COLO829 (cell line): ENCODE measurements around the gene TLE2.
"Not testable (repeated sequence)": the region's sequence is repeated elsewhere in the genome, so short reads cannot be mapped to it uniquely, and the experiment has no call there.

Experiments
- DNase-seq: peaks from one replicate; pipeline ENCODE4 v3.0.0; 2012; ENCODE audit warnings: low spot score

TLE2 gene

GRCh38 chr19:3055741-3056416 is 26.8 kb upstream of the TLE2 start:
- DNase-seq = no peak

- DNase-seq = no peak
Measured at GRCh38 chr19:3054972-3055740, 26.1 kb upstream of the TLE2 start.

DNA sequence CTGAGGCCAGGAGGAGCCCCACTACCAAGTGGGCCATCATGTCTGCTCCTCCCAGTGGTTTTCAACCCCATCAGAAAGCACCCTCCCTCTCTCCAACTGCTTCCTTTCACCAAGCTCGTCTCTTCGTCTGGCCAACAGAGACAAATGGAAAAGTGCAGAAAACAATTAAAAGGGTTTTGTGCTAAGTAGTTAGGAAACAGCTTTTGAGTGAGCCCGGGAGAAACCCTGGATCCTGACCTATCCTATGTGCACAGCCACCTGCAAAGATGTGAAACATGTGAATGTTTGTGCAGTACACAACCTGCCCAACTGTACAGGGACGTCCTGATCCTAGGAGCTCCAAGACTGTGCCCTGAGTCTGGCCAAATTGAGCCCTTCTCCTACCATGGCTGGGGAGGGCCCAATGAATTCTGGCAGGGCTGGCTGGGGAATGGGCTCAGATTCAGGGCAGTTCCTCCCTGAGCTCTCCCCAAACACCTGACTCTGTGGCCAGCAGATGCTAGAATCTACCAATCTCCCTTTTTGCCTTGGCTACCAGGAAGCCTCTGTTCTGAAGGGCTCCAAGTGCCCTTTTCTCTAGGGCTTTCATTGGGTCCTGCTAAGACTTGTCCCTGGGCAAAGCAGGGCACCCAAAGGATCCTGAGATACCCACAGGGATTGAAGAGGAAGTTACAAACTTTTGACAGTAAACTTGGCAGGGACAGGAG is 25.3 kb upstream of the TLE2 start:
- DNase-seq = no peak

GRCh38 chr19:3053780-3054179 is 24.7 kb upstream of the TLE2 start:
- DNase-seq = no peak

- no peak for DNase-seq
Measured at GRCh38 chr19:3053218-3053621, 24.1 kb upstream of the TLE2 start.

DNA sequence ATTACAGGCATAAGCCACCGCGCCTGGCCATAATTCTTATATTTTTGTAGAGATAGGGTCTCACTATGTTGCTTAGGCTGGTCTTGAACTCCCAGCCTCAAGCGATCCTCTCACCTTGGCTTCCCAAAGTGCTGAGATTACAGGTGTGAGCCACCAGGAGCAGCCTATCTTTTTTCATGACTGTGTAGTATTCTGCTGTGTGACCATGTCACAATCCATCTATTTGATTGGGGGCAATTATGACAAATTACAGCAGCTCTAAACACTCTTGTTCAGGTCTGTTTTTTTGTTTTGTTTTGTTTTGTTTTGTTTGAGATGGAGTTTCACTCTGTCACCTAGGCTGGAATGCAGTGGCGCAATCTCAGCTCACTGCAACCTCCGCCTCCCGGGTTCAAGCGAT is 20.9 kb upstream of the TLE2 start:
- DNase-seq = not testable (repeated sequence)

GRCh38 chr19:3049089-3049488 is 20.0 kb upstream of the TLE2 start:
- DNase-seq = no peak

GRCh38 chr19:3048190-3048533 is 19.1 kb upstream of the TLE2 start:
- no peak for DNase-seq

DNA sequence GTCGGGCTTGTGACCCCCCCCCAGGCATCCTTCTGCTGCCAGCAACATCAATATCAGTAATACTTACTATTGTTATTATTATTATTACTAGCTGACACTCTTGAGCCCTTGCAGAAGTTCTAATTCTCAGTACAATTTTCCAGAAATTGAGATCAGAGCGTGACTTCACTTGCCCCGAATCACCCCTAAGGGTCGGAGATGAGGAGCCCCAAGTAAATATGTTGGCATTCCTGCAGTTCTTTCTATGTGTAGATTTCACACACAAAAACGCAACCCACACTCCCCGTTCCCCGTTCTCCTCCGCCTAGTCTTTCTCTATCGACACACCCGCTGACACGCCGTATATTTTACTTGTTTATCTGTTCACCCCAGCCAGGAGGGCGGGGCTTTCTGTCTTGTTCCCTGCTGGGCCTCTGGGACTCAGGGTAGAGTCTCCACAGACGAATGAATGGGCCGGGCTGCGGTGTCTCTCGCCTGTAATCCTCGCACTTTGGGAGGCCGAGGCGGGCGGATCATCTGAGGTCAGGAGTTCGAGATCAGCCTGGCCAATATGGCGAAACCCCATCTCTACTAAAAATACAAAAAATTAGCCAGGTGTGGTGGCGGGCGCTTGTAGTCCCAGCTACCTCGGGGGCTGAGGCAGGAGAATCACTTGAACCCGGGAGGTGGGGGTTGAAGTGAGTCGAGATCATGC is 18.6 kb upstream of the TLE2 start:
- peak; percentile 47 for DNase-seq

GRCh38 chr19:3046698-3047495 is 17.8 kb upstream of the TLE2 start:
- no peak for DNase-seq

GRCh38 chr19:3045885-3046697 is 17.0 kb upstream of the TLE2 start:
- no peak for DNase-seq

DNA sequence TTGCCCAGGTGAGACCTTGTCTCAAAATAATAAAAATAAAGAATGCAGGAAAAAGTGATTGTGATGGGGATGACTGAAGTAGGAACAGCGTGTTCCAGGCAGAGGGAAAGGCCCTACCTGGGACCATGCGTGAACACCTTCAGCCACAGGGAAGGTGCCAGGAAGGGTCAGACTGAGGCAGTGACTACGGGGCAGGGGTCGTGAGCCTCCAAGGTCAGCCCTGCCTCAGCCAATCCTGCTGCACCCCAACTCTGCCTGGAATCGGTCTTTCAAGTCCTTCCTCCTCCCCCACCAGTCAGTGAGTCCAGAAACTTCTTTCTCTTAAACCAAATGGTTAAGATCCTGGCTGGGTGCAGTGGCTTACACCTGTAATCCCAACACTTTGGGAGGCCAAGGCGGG is 16.1 kb upstream of the TLE2 start:
- DNase-seq = no peak

GRCh38 chr19:3042621-3043267 is 13.7 kb upstream of the TLE2 start:
- DNase-seq = no peak

- DNase-seq = no peak
Measured at GRCh38 chr19:3041761-3042620, 12.9 kb upstream of the TLE2 start.

DNA sequence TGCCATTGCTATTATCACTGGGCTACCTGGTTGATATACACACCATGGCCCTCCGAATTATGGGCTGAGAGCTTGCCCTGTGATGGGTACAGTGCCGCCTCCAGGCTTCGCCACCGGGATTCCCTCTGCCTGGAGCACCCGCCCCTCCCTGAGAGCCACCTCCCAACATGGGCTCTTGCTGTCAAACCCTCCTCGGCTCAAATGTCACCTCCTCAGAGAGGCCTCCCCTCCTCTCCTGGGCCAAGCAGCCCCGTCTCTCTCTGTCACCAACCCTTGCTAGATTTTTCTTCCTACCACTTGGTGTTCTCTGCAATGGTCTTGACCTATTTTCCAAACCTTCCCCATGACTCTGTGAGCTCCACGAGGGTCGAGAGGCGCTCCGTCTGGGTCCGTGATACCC is 12.2 kb upstream of the TLE2 start:
- no peak for DNase-seq

DNA sequence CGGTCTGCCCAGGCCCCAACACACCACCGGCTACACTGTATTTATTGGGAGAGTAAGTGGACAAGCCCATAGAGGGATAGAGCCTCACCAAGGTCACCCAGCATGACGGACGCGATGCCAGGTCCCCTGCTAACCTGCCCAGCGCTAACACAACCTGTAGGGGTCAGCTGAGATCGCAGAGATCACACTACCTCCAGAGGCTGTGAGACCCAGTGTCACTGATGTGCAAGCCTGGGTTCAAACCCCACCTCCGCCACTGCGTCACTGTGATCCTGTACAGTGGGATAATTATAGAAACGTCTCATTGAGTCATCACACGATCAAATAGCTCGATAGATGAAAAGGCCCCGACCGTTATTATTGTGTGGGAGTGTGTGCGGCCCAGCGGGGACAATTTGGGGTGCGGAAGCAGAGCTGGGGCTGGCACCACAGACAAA is 10.6 kb upstream of the TLE2 start:
- DNase-seq = no peak

- no peak for DNase-seq
Measured at GRCh38 chr19:3039125-3039524, 10.0 kb upstream of the TLE2 start.

DNA sequence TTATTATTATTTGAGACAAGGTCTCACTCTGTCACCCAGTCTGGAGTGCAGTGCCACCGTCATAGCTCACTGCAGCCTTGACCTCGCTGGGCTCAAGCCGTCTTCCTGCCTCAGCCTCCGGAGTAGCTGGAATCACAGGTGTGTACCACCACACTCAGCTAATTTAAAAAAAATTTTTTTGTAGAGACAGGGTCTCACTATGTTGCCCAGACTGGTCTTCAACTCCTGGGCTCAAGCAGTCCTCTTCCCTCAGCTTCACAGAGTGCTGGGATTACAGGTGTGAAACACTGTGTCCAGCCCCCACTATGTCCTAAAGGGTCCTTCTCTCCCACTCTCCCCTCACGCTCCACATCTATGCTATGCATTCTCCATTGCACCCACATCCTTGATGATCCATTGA is 9.1 kb upstream of the TLE2 start:
- DNase-seq = no peak

- DNase-seq = not testable (repeated sequence)
Measured at GRCh38 chr19:3036977-3037544, 8.0 kb upstream of the TLE2 start.
